Measurements from ENCODE around the gene CETP. TPM values are rescaled to one million over a fixed set of nuclear protein-coding genes. Genes with fewer than 3 reads are reported as not detected.

The CETP gene
- not detected in 2 replicates for total RNA-seq (2014; rRNA removed; shearing (Covaris generic))
- polyA plus RNA-seq (2015; cell fraction: cytosol; rRNA removed) = not detected in 2 replicates
- not detected in 2 replicates for polyA plus RNA-seq (2015; cell fraction: nucleus; rRNA removed)

DNA sequence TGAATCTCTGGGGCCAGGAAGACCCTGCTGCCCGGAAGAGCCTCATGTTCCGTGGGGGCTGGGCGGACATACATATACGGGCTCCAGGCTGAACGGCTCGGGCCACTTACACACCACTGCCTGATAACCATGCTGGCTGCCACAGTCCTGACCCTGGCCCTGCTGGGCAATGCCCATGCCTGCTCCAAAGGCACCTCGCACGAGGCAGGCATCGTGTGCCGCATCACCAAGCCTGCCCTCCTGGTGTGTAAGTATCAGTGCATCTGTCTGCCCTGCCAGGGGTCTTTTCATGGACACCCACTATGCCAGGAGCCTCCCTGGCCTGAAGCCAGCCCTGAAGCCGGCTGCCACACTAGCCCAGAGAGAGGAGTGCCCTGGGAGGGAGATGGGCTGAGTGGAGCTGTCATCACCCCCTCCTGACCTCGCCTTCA lies at the start of gene CETP:
Gene CETP, plus strand, starts transcription at position 100 of the 431 bp plus-strand sequence. Its CDS starts 30 bp downstream, at position 130.
- DNase-seq (ENCODE audit: low read depth, low spot score) = no peak

DNA sequence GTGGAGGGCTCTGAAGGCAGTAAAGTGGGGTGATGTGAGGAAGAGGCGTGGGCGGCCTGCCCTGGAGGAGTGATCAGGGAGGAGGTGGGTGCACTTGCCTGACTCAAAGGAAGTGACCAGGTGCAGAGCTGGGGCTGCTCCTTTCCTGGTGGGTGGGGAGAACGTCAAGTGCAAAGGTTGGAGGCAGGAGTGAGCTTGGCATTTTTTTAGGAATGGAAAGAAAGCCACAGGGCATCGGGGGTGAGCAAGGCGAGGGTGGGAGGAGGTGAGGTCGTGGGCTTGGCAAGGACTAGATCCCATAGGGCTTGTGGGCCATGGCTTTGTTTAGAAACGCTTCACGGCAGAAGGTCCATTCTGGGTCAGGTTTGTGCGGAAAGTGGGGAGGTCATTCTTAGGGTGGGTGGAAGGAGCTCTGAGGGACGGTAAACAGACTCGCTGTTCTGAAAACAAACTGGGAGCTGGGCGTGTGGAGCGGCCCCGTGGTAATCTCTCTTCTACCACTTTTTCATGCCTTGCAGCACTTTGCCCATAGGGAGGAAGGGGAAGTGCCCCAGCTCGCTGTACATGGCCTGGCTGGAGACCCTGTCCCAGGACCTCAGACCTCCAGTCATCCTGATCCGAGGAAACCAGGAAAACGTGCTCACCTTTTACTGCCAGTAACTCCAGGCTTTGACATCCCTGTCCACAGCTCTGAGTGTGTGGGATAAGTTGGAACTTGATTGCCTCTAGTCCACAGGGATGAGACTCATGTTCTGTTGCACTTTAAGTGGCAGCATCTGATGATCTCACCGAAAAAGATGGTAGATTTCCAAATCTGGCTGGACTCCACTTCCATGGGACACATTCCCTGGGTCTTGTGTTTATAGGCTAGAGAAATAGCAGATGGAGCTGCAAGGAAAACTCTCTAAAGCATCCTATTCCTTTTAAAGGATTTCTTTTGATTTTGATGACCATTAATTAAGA lies 48.7 kb upstream of the CETP start:
- in situ Hi-C loops (cut with HindIII; ENCODE audit: low pct_unique_long_range_greater_than_20kb, low sequenced_read_pairs) = no loop called here
- no peak for DNase-seq (ENCODE audit: low read depth, low spot score)

More for the DNA sequence above, at the start of gene CETP:
- in situ Hi-C loops (cut with HindIII; ENCODE audit: low pct_unique_long_range_greater_than_20kb, low sequenced_read_pairs) = no loop called here

DNA sequence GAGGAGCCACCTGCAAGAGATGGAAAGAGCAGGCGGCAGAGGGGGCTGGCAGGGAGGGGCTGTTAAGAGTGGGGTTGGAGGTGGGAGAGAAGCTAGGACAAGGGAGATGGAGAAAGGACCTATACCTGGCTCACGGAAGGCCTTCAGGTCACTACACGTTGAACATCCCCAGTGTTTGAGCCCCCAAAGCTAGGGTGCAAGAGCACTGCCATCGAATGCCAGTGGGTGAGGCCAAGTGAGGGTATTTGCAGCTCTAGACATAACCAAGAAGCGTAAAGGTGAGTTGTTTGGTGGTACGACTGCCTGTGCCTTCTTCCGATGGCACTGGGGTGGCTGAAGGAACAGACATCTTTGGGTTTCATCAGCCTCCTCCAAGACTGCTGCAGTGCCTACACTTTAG lies 46.9 kb upstream of the CETP start:
- in situ Hi-C loops (cut with HindIII; ENCODE audit: low pct_unique_long_range_greater_than_20kb, low sequenced_read_pairs) = no loop called here
- no peak for DNase-seq (ENCODE audit: low read depth, low spot score)

DNA sequence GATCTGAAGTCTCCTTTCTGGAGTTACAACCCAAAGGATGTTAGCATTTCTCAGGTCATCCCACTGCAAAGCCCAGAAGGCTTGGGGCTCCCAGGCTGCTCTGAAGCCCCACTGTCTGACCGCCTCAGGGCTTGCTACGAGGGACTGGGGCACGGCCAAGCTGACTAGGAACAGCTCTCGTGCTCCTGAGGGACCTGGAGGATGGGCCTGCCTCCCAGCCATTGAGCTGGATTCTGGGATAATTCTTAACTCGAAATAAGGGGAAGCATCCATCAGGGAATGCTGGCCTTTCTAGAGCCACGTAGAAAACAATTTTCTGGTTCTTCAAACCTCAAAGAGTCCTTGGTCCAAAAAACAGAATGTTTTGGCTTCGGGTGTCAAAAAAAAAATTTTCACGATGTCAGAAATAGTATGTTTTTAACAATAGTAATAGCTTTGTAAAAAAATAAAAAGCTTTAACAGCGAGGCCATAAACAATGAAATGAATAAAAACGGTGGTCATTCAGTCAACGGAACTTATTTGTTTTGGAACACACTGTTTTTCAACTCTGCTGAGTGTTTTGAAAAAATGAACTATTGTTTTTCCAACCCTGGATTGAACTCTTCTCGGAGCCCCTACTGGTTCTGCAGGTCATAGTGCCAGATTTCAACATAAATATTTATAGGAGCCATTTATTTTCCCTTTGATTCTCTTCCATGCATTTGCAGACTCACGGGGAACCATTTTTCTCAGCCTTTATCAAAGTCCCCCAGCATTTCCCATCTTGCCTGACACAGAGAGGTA lies 46.2 kb upstream of the CETP start:
- in situ Hi-C loops (cut with HindIII; ENCODE audit: low pct_unique_long_range_greater_than_20kb, low sequenced_read_pairs) = no loop called here
- DNase-seq (ENCODE audit: low read depth, low spot score) = no peak

GRCh38 chr16:56916571-56917403 lies 45.0 kb upstream of the CETP start:
- no peak for DNase-seq (ENCODE audit: low read depth, low spot score)
- in situ Hi-C loops (cut with HindIII; ENCODE audit: low pct_unique_long_range_greater_than_20kb, low sequenced_read_pairs) = no loop called here

DNA sequence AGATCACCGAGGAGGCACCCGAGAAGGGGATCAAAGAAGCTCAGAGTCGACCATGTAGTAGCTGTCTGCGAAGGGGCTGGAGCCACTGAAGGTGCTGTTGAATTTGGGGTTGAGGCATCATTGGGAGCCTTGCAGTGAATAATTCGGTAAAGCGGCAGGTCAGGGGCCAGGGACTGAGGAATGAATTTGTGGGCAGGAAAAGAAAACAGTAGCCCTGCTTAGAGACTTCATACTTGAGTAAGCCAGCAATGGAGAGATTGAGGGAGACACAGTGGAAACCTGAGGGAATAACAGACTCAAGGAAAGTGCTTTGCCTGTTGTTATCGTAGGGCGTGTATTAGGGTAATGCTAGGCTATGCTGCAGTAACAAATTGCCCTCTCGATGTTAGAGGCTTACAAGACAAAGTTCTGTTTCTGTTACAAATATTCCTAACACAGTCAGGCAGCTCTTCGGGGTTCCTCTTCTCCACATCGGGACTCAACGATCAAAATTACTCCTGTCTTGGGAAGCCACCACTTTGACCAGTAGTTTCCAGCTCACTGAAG lies 43.2 kb upstream of the CETP start:
- DNase-seq (ENCODE audit: low read depth, low spot score) = no peak
- in situ Hi-C loops (cut with HindIII; ENCODE audit: low pct_unique_long_range_greater_than_20kb, low sequenced_read_pairs) = no loop called here

- in situ Hi-C loops (cut with HindIII; ENCODE audit: low pct_unique_long_range_greater_than_20kb, low sequenced_read_pairs) = no loop called here
- DNase-seq (ENCODE audit: low read depth, low spot score) = no peak
Observed at GRCh38 chr16:56919099-56919800, 42.5 kb upstream of the CETP start.

- no peak for DNase-seq (ENCODE audit: low read depth, low spot score)
- in situ Hi-C loops (cut with HindIII; ENCODE audit: low pct_unique_long_range_greater_than_20kb, low sequenced_read_pairs) = no loop called here
Observed at GRCh38 chr16:56921571-56921970, 40.2 kb upstream of the CETP start.

- in situ Hi-C loops (cut with HindIII; ENCODE audit: low pct_unique_long_range_greater_than_20kb, low sequenced_read_pairs) = no loop called here
- no peak for DNase-seq (ENCODE audit: low read depth, low spot score)
Observed at GRCh38 chr16:56923481-56924091, 38.2 kb upstream of the CETP start.

DNA sequence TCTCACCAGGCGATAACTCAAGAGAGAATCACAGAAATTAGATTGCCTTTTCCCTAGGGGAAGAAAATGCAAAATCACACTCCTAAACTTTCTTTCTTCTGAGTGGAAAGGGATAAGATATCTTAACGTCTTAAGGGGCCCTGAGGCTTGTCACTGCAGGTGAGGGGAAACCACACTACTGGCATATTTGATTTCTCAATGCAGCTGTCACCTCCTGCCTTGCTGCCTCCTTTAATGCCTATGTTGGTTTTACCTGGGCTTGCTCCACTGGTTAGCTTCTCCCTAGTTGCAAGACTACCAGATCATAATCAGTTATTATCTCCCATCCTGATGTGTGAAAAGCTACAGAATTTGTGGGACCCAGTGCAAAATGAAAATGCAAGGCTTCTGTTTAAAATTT lies 34.3 kb upstream of the CETP start:
- in situ Hi-C loops (cut with HindIII; ENCODE audit: low pct_unique_long_range_greater_than_20kb, low sequenced_read_pairs) = no loop called here
- no peak for DNase-seq (ENCODE audit: low read depth, low spot score)

GRCh38 chr16:56929639-56930038 lies 32.1 kb upstream of the CETP start:
- DNase-seq (ENCODE audit: low read depth, low spot score) = no peak
- in situ Hi-C loops (cut with HindIII; ENCODE audit: low pct_unique_long_range_greater_than_20kb, low sequenced_read_pairs) = no loop called here

DNA sequence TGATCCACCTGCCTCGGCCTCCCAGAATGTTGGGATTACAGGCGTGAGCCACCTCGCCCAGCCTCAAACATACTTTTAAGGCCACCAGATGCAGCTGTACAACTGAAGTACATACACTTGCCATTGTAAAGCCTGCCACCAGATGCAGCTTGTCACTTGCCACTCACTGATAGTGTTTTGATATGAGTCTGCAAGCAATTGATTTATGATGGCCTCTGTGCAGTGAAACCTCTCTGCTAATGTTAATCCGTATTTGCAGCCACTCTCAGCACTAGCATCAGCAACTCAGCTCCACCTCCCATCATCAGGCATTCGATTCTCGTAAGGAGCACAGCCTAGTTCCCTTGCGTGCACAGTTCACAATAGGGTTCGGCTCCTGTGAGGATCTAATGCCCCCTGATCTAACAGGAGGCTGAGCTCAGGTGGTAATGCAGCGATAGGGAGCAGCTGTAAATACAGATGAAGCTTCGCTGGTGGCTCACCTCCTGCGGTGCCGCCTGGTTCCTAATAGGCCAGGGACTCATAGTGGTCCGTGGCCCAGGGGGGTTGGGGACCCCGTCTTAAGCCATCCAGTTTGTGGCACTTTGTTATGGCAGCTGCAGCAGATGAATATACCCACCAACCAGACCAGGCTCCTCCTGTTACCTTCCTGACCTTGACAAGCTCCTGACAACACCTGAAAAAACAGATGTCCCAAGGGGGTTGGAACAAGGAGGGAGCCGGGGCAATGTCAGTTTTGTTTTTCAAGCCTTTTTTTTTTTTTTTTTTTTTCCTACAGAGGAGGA lies 31.1 kb upstream of the CETP start:
- DNase-seq (ENCODE audit: low read depth, low spot score) = no peak
- in situ Hi-C loops (cut with HindIII; ENCODE audit: low pct_unique_long_range_greater_than_20kb, low sequenced_read_pairs) = no loop called here

DNA sequence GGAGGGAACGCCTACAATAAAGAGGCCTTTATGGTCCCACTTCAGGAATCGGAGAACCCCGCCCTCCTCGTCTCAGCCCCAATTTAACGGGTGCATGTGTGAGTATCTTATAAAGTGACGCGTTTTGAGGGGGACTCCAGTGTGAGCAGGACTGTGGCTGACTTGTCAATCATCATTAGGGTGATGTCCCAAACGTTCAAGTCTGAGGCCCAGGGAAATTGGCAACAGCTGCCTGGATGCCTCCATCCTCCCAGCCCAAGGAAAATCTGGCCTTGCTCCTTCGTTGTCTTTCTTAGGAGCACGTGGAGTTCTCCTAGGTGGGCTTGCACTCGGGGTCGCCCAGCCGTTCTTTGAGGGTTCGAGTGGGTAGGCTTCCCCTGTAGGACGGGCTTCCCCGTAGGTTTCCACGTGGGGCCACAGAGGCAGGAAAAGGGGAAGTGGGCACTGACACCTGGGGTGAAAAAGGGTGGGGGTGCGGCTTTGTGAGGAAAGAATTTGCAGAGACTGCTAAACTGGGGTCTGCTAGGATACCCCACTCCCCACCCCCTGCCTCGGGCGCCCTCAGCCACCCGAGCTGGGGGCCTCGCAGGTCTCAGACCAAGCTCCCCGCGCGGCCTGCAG lies 30.4 kb upstream of the CETP start:
- in situ Hi-C loops (cut with HindIII; ENCODE audit: low pct_unique_long_range_greater_than_20kb, low sequenced_read_pairs) = no loop called here
- DNase-seq (ENCODE audit: low read depth, low spot score) = peak; percentile 27

- in situ Hi-C loops (cut with HindIII; ENCODE audit: low pct_unique_long_range_greater_than_20kb, low sequenced_read_pairs) = no loop called here
- DNase-seq (ENCODE audit: low read depth, low spot score) = peak; percentile 97
Observed at GRCh38 chr16:56931892-56932720, 29.6 kb upstream of the CETP start, which contains the start of gene HERPUD1. HERPUD1 (plus strand) TSS chr16:56932142; CDS start chr16:56932245, 103 bp downstream.
